B cell (primary cell): ENCODE measurements around the gene ADAMTSL5. TPM values are rescaled to one million over a fixed set of nuclear protein-coding genes. Genes with fewer than 3 reads are reported as not detected.
A peak's percentile ranks its signal among the peaks of the same experiment; 100 is the strongest.

Source experiments
- ATAC-seq: fragments of 200-7000 bp; cut with Tn5 transposase; one replicate; pipeline ENCODE4 v1.10.0; 2021; ENCODE audit warnings: low read depth, mild to moderate bottlenecking, moderate number of reproducible peaks, moderate library complexity
- CTCF ChIA-PET: fragments of 350-600 bp; sonication (Branson Sonifier 250); formaldehyde crosslinking; loops from one replicate; lab custom pipeline; 2021; ENCODE audit warnings: antibody characterized with exemption, inconsistent platforms; lab: Charles Lee
- POLR2A ChIA-PET: fragments of 350-600 bp; sonication (Branson Sonifier 250); formaldehyde crosslinking; loops from one replicate; lab custom pipeline; 2021; ENCODE audit warnings: antibody characterized with exemption; lab: Charles Lee
- DNase-seq: peaks from one replicate; pipeline ENCODE4 v3.0.0; 2013
- H2AFZ ChIP-seq: 2 replicates; pipeline ENCODE4 v1.6.1; 2012; ENCODE audit warnings: mild to moderate bottlenecking, low read depth, low read length; ENCODE audit not compliant: insufficient read depth, poor library complexity, severe bottlenecking
- H3K27ac ChIP-seq, 2 donors: 1 replicate in 1 of 2; 2 replicates in 1 of 2; pipeline ENCODE4 v1.5.1; 2012 to 2013; ENCODE audit warnings: low read length in 2 of 2, mild to moderate bottlenecking in 2 of 2, moderate library complexity in 1 of 2
- H3K27me3 ChIP-seq, 4 experiments: fragments of 200-600 bp in 1 of 4; sonication (generic) in 1 of 4; replicated peaks in 1 of 4; 1 replicate in 2 of 4; 2 replicates in 2 of 4; pipeline versions ENCODE4 v1.6.1 to v1.7.0; 2013 to 2016; ENCODE audit warnings: low read length in 3 of 4, mild to moderate bottlenecking in 2 of 4, mixed read lengths in 1 of 4, moderate library complexity in 1 of 4; ENCODE audit not compliant: insufficient read depth in 4 of 4, control insufficient read depth in 3 of 4; ENCODE audit errors: control extremely low read depth in 1 of 4
- H3K36me3 ChIP-seq, 2 experiments: replicated peaks in 1 of 2; 1 replicate in 1 of 2; 2 replicates in 1 of 2; pipeline versions ENCODE4 v1.6.1 to v1.7.1; 2013; ENCODE audit warnings: low read length in 1 of 2; ENCODE audit not compliant: insufficient read depth in 2 of 2, control insufficient read depth in 1 of 2; ENCODE audit errors: control extremely low read depth in 1 of 2, extremely low read depth in 1 of 2
- H3K4me1 ChIP-seq, 2 donors: fragments of 200-600 bp in 1 of 2; sonication (generic) in 1 of 2; 1 replicate in 1 of 2; 2 replicates in 1 of 2; pipeline versions ENCODE4 v1.5.1 to v1.6.1; 2013 to 2017; ENCODE audit warnings: low read length in 2 of 2; ENCODE audit not compliant: control insufficient read depth in 2 of 2, insufficient read depth in 2 of 2
- H3K4me2 ChIP-seq: replicated peaks from 2 replicates; pipeline ENCODE3; 2012; ENCODE audit warnings: mild to moderate bottlenecking, low read depth, low read length; ENCODE audit not compliant: poor library complexity, severe bottlenecking
- H3K4me3 ChIP-seq, 5 experiments: fragments of 200-600 bp in 1 of 5; sonication (generic) in 1 of 5; 1 replicate in 3 of 5; 2 replicates in 2 of 5; pipeline versions ENCODE4 v1.5.1 to v1.7.0; 2011 to 2016; ENCODE audit warnings: low read length in 4 of 5, mild to moderate bottlenecking in 4 of 5, low read depth in 2 of 5, control low read depth in 1 of 5, moderate library complexity in 1 of 5; ENCODE audit not compliant: insufficient read depth in 1 of 5; ENCODE audit errors: control extremely low read depth in 1 of 5, extremely low read depth in 1 of 5
- H3K79me2 ChIP-seq: fragments of 200-600 bp; sonication (generic); one replicate; pipeline ENCODE4 v1.6.0; 2016; ENCODE audit warnings: low read length; ENCODE audit not compliant: control insufficient read depth, insufficient read depth
- H3K9ac ChIP-seq: fragments of 200-600 bp; sonication (generic); 2 replicates; pipeline ENCODE4 v1.6.1; 2017; ENCODE audit warnings: mild to moderate bottlenecking, low read length, moderate library complexity
- H3K9me3 ChIP-seq, 3 donors: one replicate each; pipeline versions ENCODE4 v1.6.1 to v1.7.1; 2013; ENCODE audit warnings: low read length in 2 of 3; ENCODE audit not compliant: control insufficient read depth in 2 of 3, insufficient read depth in 1 of 3; ENCODE audit errors: control extremely low read depth in 1 of 3
- H4K20me1 ChIP-seq: 2 replicates; pipeline ENCODE4 v1.6.0; 2012; ENCODE audit warnings: mild to moderate bottlenecking, low read length; ENCODE audit not compliant: insufficient read depth, control insufficient read depth, poor library complexity, severe bottlenecking
- H3K27ac Mint-ChIP-seq: one replicate; pipeline ENCODE4 v1.8.0; 2021; ENCODE audit warnings: mixed read lengths
- H3K27me3 Mint-ChIP-seq: one replicate; pipeline ENCODE4 v1.8.0; 2021; ENCODE audit warnings: mixed read lengths
- H3K4me1 Mint-ChIP-seq: one replicate; pipeline ENCODE4 v1.8.0; 2021; ENCODE audit warnings: mixed read lengths
- H3K4me3 Mint-ChIP-seq: one replicate; pipeline ENCODE4 v1.8.0; 2021; ENCODE audit warnings: mixed read lengths
- H3K9me3 Mint-ChIP-seq: one replicate; pipeline ENCODE4 v1.8.0; 2022; ENCODE audit warnings: mixed read lengths; ENCODE audit not compliant: insufficient read depth
- CTCF ChIP-seq: fragments of 200-600 bp; IDR thresholded peaks from one replicate; pipeline ENCODE4 v1.8.0; 2022; ENCODE audit warnings: antibody characterized with exemption, mild to moderate bottlenecking
- EZH2 ChIP-seq: IDR thresholded peaks from 2 replicates; pipeline ENCODE4 v1.6.1; 2012; ENCODE audit warnings: borderline replicate concordance, low read depth, mild to moderate bottlenecking, moderate library complexity, low read length; ENCODE audit not compliant: insufficient read depth, poor library complexity, severe bottlenecking
- WGBS: methylation state at CpG from one replicate; pipeline ENCODE4 v1.1.5; 2013; ENCODE audit warnings: missing lambda C conversion rate; ENCODE audit not compliant: insufficient coverage; 5-methylcytosine and 5-hydroxymethylcytosine counted together
- intact Hi-C: fragments of 100-400 bp; cut with micrococcal nuclease; formaldehyde crosslinking; loops from one replicate; pipeline ENCODE4 v1.10.0; 2022
- polyA plus RNA-seq: library from polyadenylated mRNA; depleted of rRNA; stranded (reverse); fragments of >200 nt; gene quantifications from 2 replicates; pipeline ENCODE4 v1.2.3, GENCODE V29; 2012
- total RNA-seq, 2 donors: library from RNA; stranded (reverse); fragments of 120-200 nt in 1 of 2; gene quantifications; 1 replicate in 1 of 2; 2 replicates in 1 of 2; pipeline versions ENCODE4 v1.2.3 to v1.2.4, GENCODE V29; 2013 to 2022

Gene ADAMTSL5
- total and polyA plus RNA-seq, 2 donors (not counting 1 experiment from before 2014, with no cell fraction given): 0.09 TPM; not detected in 1

GRCh38 chr19:1523412-1524286 lies 10.8 kb upstream of the ADAMTSL5 start, which contains the start of gene PLK5:
TSS of gene PLK5 (plus strand) at chr19:1524077. CDS start at chr19:1526997, 2,920 bp downstream.
- Histone ChIP-seq H3K4me2 (peak within 1 kb of the TSS; percentile 32), H3K9me3 (peaks cover 0 to 9% (median 0%) of the 10 kb centered on the region in 3 donors), H4K20me1 (no peaks in the 10 kb centered on the region), H3K27ac (no peak within 1 kb of the TSS), H3K4me1 (peaks cover 3 to 8% of the 10 kb centered on the region in 2 donors), H3K36me3 (no peaks in the 10 kb centered on the region), H3K4me3 (no peak within 1 kb of the TSS), H3K79me2 (no peaks in the 10 kb centered on the region), H3K9ac (no peak within 1 kb of the TSS), H2AFZ (no peak within 1 kb of the TSS), H3K27me3 (peaks cover 0 to 40% (median 16%) of the 10 kb centered on the region in 4 experiments)
- Mint-ChIP-seq H3K4me1 (peaks cover 7% of the 10 kb centered on the region), H3K9me3 (no peaks in the 10 kb centered on the region), H3K27me3 (peaks cover 35% of the 10 kb centered on the region), H3K4me3 (peak within 1 kb of the TSS; percentile 67), H3K27ac (peak within 1 kb of the TSS; percentile 42)
- intact Hi-C loops: no loop called here
- WGBS: 14% methylated on average over 92 of the region's 92 CpGs
- CTCF ChIA-PET: no interaction called here
- DNase-seq (no peak), ATAC-seq (no peak)
- POLR2A ChIA-PET: no interaction called here
- no peak for TF ChIP-seq CTCF
- no peak for TF ChIP-seq EZH2

GRCh38 chr19:1522838-1523237 lies 10.0 kb upstream of the ADAMTSL5 start:
- H3K4me1 Mint-ChIP-seq: peaks cover 7% of the 10 kb centered on the region

More at GRCh38 chr19:1522838-1523237, 10.0 kb upstream of the ADAMTSL5 start:
- Histone ChIP-seq H3K4me1 (peaks cover 3 to 8% of the 10 kb centered on the region in 2 donors), H3K9me3 (peaks cover 0 to 14% (median 0%) of the 10 kb centered on the region in 3 donors), H3K27ac (no peak overlapping the region), H2AFZ (no peak overlapping the region), H3K36me3 (no peaks in the 10 kb centered on the region), H3K9ac (no peak overlapping the region), H4K20me1 (no peaks in the 10 kb centered on the region), H3K4me2 (no peak overlapping the region), H3K79me2 (no peaks in the 10 kb centered on the region), H3K27me3 (peaks cover 0 to 42% (median 18%) of the 10 kb centered on the region in 4 experiments), H3K4me3 (no peak overlapping the region)
- no peak for DNase-seq
- Mint-ChIP-seq H3K27ac (no peak overlapping the region), H3K27me3 (peaks cover 35% of the 10 kb centered on the region), H3K9me3 (no peaks in the 10 kb centered on the region), H3K4me3 (no peak overlapping the region)
- no peak for ATAC-seq
- WGBS: 74% methylated on average over 16 of the region's 18 CpGs
- ChIA-PET POLR2A (no interaction called here), CTCF (no interaction called here)
- intact Hi-C loops: no loop called here
- no peak for TF ChIP-seq EZH2
- no peak for TF ChIP-seq CTCF
